NCI-H1048 (cell line): ENCODE measurements around the gene IFNA21.
"Not testable (repeated sequence)": the region's sequence is repeated elsewhere in the genome, so short reads cannot be mapped to it uniquely, and the experiment has no call there.

ENCODE experiments used
- DNase-seq: peaks from one replicate; lab custom pipeline; 2025; lab: John Stamatoyannopoulos, UW

The IFNA21 gene

DNA sequence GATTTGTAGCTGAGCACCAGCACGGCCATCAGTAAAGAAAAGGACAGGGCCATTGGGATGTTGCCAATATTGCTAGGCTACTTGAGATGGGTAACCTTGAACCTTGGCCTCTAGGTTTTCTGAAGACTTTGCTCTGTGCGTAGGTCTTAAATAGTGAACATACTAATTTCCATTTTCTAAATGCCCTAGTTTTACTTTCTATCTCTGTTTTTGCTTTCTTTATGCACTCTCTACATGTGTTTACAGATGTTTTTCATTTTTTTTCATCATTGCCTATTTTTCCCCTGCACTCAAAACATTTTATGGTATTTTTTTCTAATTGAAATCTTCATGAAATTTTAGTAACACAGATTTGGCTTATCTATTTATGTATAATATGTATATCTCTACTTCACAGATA, at the start of gene IFNA21:
Gene IFNA21, minus strand, starts transcription at position 101 of the 400 bp plus-strand sequence. Its CDS starts 48 bp downstream, at position 53.
- not testable (repeated sequence) for DNase-seq

DNA sequence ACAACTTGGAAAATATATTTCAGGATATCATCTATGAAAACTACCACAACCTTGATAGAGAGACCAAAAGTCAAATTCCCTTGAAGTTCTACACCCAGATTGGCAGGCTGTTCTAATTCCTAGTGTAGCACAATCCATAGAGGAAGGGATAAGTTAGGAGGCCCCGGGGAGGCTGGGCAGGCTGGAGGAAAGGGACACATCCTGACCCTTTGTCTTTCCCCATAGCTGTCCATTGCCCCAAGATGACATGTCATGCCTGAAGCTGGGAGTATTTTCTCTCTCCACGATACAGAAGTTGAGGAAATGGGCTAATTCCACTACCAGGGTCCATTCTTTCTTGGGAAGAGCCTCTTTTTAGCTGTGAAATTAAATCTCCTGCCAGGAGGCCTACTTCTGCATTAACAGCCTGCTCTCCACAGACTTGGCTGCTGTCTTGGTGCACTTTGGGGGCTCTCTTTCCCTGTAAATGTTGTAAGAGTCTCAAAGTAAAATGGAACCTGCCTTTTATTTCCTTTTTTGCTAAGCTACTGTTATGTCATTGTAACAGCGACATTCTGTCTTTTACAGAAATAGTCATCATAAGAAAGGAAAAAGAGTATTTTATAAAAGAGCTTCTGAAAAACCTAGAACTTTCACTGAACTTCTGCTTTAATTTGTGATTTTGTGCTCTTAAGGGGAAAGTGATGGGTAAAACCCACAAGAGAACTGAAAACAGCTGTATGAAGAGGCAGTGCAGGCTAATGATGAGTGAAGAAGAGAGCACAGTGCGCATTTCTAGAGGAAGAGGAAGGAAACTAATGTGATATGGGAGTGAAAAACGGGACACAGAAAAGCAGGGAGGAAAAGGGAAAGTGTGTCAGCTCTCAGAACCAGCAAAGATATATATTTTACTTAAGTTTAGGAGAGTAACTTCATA, 47.2 kb upstream of the IFNA21 start:
- not testable (repeated sequence) for DNase-seq

DNA sequence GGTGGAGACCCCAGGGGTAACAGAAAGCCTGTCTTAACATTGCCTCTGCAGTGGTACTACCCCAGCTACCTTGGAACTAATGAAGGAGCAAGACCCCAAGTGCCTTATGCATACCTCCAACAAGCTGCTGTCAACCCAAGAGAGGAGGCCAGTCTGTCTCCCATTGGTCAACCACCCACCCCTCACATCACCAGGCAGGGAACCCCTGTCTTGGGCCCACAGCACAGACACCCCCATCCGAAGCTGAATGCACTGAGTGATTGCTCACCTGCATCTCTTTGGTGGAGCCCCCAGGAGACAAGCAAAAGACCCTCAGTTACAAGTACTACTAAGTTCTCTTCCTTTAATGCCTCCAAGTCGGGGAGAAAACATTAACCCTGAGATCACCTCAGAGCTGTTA, 45.7 kb upstream of the IFNA21 start:
- not testable (repeated sequence) for DNase-seq

DNA sequence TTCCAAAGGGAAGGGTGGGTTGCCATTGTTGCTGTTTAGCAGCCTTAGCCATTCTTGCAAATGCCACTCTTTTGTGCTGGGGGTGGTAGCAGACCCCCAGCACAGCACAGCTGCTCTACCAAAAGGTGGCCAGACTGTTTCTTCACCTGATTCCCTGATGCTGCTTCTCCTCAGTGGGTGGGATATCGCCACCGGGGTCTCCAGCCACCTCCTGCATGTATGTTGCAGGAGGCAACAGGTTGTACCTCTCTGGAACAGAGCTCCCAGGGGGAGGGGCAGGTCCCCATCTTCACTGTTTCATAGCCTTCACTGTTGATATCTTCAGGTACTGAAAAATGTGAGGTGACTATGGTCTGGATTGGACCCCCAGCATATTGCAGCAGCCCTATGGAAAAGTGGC, 44.3 kb upstream of the IFNA21 start:
- not testable (repeated sequence) for DNase-seq

DNA sequence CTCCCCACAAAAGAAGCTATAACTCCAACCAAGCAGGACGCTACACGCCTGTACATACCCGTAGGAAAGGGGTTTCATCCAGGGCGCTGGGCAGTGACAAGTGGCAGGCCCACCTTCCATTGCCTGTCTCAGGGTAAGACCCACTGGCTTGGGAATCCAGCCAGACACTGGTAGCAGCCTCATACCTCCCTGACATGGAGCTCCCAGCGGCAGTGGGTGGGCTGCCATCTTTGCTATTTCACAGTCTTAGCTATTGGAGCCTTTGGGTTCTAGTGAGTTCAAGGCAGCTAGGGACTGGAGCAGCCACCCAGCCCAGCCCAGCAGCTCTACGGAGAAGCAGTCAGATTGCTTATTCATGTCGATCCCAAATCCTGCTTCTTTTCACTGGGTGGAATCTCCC, 43.9 kb upstream of the IFNA21 start:
- no peak for DNase-seq

DNA sequence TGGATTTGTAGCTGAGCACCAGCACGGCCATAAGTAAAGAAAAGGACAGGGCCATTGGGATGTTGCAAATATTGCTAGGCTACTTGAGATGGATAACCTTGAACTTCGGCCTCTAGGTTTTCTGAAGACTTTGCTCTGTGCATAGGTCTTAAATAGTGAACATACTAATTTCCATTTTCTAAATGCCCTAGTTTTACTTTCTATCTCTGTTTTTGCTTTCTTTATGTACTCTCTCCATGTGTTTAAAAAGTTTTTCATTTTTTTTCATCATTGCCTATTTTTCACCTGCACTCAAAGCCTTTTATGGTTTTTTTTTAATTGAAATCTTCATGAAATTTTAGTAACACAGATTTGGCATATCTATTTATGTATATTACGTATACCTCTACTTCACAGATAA, 40.6 kb upstream of the IFNA21 start, which contains the start of gene IFNA10:
Gene IFNA10, minus strand, starts transcription at position 101 of the 400 bp plus-strand sequence. Its CDS starts 46 bp downstream, at position 55.
- not testable (repeated sequence) for DNase-seq

DNA sequence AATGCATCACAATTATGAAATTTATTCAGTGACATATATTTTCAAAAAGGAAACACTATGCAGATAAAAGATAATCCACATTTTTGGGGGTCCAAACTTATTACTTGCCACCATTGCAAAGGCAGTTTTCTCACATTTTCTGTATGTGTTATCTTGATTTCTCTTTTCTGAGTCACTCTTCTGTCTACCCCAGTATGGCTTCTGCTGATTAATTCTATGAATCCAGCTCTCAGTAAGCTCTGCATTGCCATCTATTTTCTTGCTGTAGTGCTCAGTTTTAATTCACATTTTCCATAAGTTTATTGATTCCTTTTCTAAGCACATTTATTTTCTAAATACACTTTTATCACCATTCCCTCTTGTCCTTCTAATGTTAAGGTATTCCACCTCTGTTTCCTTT, 38.7 kb upstream of the IFNA21 start:
- no peak for DNase-seq

DNA sequence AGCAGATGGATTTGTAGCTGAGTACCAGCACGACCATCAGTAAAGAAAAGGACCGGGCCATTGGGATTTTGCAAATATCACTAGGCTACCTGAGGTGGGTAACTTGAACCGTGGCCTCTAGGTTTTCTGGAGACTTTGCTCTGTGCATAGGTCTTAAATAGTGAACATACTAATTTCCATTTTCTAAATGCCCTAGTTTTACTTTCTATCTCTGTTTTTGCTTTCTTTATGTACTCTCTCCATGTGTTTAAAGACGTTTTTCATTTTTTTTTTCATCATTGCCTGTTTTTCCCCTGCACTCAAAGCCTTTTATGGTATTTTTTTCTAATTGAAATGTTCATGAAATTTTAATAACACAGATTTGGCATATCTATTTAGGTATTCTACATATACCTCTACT, 35.6 kb upstream of the IFNA21 start, which contains the start of gene IFNA7:
Gene IFNA7, minus strand, starts transcription at position 101 of the 400 bp plus-strand sequence. Its CDS starts 40 bp downstream, at position 61.
- DNase-seq = not testable (repeated sequence)

DNA sequence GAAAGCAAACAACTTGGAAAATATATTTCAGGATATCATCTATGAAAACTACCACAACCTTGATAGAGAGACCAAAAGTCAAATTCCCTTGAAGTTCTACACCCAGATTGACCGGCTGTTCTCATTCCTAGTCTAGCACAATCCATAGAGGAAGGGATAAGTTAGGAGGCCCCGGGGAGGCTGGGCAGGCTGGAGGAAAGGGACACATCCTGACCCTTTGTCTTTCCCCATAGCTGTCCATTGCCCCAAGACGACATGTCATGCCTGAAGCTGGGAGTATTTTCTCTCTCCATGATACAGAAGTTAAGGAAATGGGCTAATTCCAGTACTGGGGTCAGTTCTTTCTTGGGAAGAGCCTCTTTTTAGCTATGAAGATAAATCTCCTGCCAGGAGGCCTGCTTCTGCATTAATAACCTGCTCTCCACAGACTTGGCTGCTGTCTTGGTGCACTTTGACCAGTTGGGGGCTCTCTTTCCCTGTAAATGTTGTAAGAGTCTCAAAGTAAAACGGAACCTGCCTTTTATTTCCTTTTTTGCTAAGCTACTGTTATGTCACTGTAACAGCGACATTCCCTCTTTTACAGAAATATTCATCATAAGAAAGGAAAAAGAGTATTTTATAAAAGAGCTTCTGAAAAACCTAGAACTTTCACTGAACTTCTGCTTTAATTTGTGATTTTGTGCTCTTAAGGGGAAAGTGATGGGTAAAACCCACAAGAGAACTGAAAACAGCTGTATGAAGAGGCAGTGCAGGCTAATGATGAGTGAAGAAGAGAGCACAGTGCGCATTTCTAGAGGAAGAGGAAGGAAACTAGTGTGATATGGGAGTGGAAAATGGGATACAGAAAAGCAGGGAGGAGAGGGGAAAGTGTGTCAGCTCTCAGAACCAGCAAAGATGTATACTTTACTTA, 28.7 kb upstream of the IFNA21 start:
- not testable (repeated sequence) for DNase-seq

DNA sequence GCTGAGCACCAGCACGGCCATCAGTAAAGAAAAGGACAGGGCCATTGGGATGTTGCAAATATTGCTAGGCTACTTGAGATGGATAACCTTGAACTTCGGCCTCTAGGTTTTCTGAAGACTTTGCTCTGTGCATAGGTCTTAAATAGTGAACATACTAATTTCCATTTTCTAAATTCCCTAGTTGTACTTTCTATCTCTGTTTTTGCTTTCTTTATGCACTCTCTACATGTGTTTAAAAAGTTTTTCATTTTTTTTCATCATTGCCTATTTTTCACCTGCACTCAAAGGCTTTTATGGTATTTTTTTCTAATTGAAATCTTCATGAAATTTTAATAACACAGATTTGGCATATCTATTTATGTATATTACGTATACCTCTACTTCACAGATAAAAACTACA, 21.0 kb upstream of the IFNA21 start, which contains the start of gene IFNA4:
Gene IFNA4, minus strand, starts transcription at position 101 of the 400 bp plus-strand sequence. Its CDS starts 56 bp downstream, at position 45.
- DNase-seq = not testable (repeated sequence)

DNA sequence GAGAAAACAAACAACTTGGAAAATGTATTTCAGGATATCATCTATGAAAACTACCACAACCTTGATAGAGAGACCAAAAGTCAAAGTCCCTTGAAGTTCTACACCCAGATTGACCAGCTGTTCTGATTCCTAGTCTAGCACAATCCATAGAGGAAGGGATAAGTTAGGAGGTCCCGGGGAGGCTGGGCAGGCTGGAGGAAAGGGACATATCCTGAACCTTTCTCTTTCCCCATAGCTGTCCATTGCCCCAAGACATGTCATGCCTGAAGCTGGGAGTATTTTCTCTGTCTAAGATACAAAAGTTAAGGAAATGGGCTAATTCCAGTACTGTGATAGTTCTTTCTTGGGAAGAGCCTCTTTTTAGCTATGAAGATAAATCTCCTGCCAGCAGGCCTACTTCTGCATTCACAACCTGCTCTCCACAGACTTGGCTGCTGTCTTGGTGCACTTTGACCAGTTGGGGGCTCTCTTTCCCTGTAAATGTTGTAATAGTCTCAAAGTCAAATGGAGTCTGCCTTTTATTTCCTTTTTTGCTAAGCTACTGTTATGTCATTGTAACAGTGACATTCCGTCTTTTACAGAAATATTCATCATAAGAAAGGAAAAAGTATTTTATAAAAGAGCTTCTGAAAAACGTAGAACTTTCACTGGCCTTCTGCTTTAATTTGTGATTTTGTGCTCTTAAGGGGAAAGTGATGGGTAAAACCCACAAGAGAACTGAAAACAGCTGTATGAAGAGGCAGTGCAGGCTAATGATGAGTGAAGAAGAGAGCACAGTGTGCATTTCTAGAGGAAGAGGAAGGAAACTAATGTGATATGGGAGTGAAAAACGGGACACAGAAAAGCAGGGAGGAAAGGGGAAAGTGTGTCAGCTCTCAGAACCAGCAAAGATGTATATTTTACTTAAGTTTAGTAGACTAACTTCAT, 16.6 kb upstream of the IFNA21 start:
- DNase-seq = not testable (repeated sequence)

DNA sequence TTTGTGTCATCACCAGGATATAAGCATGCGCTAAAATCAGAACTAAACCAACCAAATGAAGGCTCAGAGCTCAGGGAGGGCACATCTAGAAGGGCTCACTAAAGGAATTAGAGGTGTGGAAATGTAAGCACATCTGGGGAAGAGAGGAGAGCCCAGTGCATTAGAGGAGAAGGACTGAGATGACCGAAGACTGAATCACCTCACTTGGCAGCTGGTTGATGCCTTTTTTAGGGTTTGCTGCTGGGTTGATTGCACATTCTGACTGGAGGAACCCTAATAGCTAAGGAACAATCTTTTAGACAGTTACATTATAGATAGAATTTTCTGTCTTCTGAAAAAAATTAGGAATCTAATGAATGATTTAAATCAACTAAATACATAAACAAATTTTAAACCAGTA, 8.2 kb upstream of the IFNA21 start:
- DNase-seq = no peak

DNA sequence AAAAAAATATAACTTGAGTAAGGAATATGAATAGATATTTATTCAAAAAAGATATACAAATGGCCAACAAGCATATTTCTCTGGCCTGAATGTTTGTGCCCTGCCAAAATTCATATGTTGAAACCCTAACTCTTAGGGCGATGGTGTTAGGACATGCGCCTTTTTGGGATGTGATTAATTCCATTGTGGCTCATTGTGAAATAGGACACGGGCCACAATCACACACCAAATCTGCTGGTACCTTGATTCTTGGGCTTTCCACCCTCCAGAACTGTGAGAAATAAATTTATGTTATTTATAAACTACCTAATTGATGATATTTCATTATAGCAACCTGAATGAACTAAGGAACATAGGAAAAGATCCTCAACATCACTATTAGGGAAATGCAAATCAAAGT, 5.7 kb upstream of the IFNA21 start:
- no peak for DNase-seq

DNA sequence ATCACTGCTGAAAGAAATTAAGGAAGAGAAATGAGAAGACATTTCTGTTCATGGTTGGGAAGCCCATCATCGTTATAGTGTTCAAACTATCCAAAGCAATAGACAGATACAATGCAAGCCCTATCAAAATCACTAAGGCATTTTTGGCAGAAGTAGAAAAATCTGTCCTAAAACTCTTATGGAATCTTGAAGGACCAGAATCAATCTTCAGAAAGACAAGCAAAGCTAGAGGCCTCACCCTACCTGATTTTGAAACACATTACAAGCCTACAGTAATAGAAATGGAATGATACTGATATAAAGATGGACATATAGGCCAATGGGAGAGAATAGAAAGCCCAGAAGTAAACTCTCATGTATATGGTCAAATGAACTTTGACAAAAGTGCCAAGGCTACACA, 4.9 kb upstream of the IFNA21 start:
- no peak for DNase-seq

DNA sequence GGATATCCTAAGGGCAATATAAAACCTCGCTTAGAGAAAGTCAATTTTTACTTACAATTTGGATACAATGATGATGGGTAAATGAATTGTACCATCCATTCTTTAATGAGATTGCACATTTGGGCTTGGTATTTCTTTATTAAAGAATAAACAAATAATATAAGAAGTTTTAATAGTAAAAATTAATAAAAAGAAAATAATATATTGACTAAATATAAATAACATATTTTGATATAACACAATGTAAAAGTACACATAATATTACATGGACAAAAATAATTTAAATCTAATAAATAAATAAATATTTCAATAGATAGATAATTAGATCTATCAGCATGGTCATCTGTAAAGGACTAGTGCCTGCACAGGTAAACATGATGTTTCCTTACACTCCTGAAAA, 944 bp downstream of the IFNA21 start:
- no peak for DNase-seq

DNA sequence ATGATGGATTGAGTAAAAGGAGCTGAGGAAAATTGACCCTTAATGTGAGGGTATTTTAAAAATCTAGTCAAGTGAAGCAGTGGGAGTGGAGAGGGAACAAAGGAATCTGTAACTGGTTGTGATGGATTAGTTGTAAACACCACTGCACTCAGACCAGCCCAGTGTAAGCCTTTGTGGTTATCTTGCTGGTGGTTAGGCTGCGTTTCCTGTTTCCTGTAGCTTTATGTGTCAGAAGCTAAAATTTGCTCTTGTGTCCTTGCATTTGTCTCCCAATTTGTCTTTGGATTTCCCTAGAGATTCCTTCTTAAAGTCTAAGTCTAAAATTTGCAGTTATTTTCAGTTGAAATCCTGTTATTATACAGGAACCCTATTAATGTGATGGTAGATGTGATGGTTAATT, 6.3 kb downstream of the IFNA21 start:
- no peak for DNase-seq

DNA sequence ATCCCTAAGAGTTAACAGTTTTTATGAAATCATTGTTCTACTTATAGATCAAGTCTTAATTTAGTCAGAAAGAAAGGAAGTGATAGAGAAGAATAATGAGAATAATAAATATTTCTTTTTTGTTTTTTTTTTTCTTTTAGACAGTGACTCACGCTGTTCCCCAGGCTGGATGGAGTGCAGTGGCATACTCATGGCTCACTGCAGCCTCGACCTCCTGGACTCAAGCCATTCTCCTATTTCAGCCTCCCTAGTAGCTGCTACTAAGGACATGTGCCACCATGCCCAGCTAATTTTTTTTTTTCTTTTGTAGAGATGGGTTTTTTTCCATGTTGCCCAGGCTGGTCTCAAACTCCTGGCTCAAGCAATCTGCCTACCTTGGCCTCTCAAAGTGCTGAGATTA, 11.0 kb downstream of the IFNA21 start:
- no peak for DNase-seq

DNA sequence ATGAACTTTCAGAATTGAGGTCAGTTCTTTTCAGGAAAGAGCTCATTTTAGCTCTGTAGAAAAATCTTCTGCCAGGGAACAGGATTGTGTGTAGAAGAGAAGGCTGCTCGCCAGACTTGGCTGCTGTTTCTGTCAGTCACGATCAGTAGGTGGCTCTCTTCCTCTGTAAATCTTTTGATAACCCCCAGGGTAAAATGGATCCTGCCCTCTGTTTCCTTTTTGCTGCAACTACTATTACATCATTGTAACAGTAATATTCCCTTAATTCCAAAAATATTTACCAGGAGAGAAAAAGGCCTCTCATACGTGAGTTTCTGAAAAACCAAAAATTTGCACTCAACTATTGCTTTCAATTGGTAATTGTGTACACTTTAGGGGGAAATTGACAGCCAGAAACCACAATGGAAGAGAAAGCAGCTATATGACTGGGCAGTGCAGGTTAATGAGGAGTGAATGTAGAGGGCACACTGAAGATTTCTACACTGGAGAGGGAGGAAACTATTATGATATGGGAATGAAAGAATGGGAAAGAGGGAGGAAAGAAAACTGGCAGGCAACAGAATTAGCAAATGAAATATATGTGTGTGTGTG, 12.3 kb downstream of the IFNA21 start:
- DNase-seq = no peak

DNA sequence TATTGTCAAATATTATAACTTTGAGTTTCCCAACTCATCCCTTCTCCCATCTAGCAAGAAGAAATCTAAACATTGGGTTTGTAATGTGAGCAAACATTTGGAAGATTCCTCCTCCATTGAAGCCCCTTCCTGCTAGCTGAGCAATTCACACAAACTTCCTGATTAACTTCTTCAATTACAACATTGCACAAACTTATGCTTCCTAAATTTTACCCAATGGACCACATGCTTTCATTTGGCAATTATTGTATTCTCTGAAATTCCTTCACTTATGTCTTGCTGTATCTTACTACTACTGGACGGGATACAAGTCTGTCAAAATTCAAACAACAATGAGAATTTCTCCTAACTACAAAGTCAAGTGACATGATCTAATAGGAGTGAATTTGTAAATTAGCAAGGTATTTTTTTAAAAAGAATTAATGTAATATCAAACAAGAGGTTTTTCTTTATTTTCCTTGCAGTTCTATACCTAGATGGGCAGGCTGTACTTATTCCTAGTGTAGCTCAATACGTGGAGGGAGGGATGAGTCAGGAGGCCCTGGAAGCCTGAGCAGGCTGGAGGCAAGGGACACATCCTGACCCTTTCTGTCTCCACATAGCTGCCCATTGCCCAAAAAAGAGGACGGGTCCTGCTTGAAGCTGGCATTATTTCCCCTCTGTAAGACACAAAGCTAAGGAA, 13.0 kb downstream of the IFNA21 start:
- DNase-seq = no peak

DNA sequence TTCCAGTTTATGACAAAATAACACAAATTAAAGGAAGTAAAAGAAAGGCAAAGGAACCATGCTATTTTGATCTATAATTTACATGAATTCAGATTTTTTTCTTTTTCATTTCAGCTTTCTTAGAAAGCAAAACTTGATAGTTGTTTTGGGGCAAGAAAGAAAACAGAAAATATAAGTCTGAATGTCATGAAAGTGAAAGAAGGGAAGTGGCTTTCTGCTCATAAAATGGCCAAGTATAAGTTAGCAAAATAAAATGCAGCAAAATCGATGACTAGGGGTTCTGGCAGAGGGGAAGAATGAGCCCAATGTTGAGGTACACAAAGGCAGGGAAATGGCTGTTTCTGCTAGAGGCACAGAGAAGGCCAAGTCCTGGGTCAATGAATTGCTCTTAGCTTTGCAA, 21.9 kb downstream of the IFNA21 start:
- no peak for DNase-seq
